Stimulated activated CD8-positive, alpha-beta memory T cell treated with anti-CD3 and anti-CD28 coated beads, Interleukin-7, amount 100 ng/mL, for 4 hours (primary cell): ENCODE results near the gene ZBTB7C.

Source experiments
- DNase-seq, 2 donors: peaks; one replicate each; pipeline ENCODE4 v3.0.0-alpha.2; 2020; ENCODE audit warnings: low read depth in 2 of 2

The ZBTB7C gene

GRCh38 chr18:48037481-48038271 lies 371.5 kb downstream of the ZBTB7C start:
- DNase-seq = no peak

GRCh38 chr18:48036641-48037421 lies 372.4 kb downstream of the ZBTB7C start:
- DNase-seq = no peak

GRCh38 chr18:48036226-48036625 lies 373.0 kb downstream of the ZBTB7C start:
- DNase-seq = no peak

GRCh38 chr18:48035556-48035860 lies 373.7 kb downstream of the ZBTB7C start:
- DNase-seq = no peak

- DNase-seq = no peak
Measured at GRCh38 chr18:48034651-48035555, 374.3 kb downstream of the ZBTB7C start.

- DNase-seq = no peak
Measured at GRCh38 chr18:48033790-48034650, 375.2 kb downstream of the ZBTB7C start.

GRCh38 chr18:48032876-48033789 lies 376.1 kb downstream of the ZBTB7C start:
- no peak for DNase-seq

GRCh38 chr18:48031641-48032040 lies 377.5 kb downstream of the ZBTB7C start:
- no peak for DNase-seq

- DNase-seq = no peak
Measured at GRCh38 chr18:48030616-48031480, 378.3 kb downstream of the ZBTB7C start.

GRCh38 chr18:48029296-48029986 lies 379.7 kb downstream of the ZBTB7C start:
- DNase-seq = no peak

- no peak for DNase-seq
Measured at GRCh38 chr18:48028696-48029095, 380.5 kb downstream of the ZBTB7C start.

- DNase-seq = no peak
Measured at GRCh38 chr18:48028081-48028480, 381.1 kb downstream of the ZBTB7C start.

GRCh38 chr18:48027401-48027963 lies 381.7 kb downstream of the ZBTB7C start:
- no peak for DNase-seq

- no peak for DNase-seq
Measured at GRCh38 chr18:48026216-48026615, 383.0 kb downstream of the ZBTB7C start.

- no peak for DNase-seq
Measured at GRCh38 chr18:48024881-48025660, 384.1 kb downstream of the ZBTB7C start.

GRCh38 chr18:48024009-48024512 lies 385.1 kb downstream of the ZBTB7C start:
- DNase-seq = no peak

- no peak for DNase-seq
Measured at GRCh38 chr18:48023334-48024008, 385.7 kb downstream of the ZBTB7C start.
